ENCODE measurements around the gene NPTX1.

GRCh38 chr17:80471922-80472321 is 4.5 kb downstream of the NPTX1 start:
- TF ChIP-seq JUNB (IDR thresholded peaks at IDR 0.05; ENCODE audit: unreplicated experiment) (no peak), ZNF331 (CRISPR knock-in tag; IDR thresholded peaks at IDR 0.05; ENCODE audit: low read depth) (no peak), CTCF (conservative IDR thresholded peaks at IDR 0.05; ENCODE audit: low read depth in 2 of 2) (no peak)
